CD4-positive, alpha-beta T cell (primary cell): ENCODE measurements around the gene KRT83. TPM values are rescaled to one million over a fixed set of nuclear protein-coding genes. Genes with fewer than 3 reads are reported as not detected.

Experiments
- ATAC-seq: fragments of 200-7000 bp; cut with Tn5 transposase; one replicate; pipeline ENCODE4 v1.10.0; 2022; ENCODE audit warnings: mild to moderate bottlenecking; ENCODE audit not compliant: poor library complexity
- CTCF ChIA-PET: fragments of 350-600 bp; sonication (Branson Sonifier 250); formaldehyde crosslinking; loops from one replicate; lab custom pipeline; 2021; ENCODE audit warnings: antibody characterized with exemption, inconsistent platforms; lab: Charles Lee
- POLR2A ChIA-PET: fragments of 350-600 bp; sonication (Branson Sonifier 250); formaldehyde crosslinking; loops from one replicate; lab custom pipeline; 2021; ENCODE audit warnings: antibody characterized with exemption, inconsistent platforms; lab: Charles Lee
- DNase-seq, 14 experiments: peaks; one replicate each; pipeline ENCODE4 v3.0.0-alpha.2; 2013 to 2020; ENCODE audit warnings: mixed read lengths in 2 of 14
- H3K27ac ChIP-seq, 2 donors: one replicate each; pipeline versions ENCODE4 v1.5.1 to v1.7.0; 2013; ENCODE audit warnings: low read length in 2 of 2, low read depth in 1 of 2, mild to moderate bottlenecking in 1 of 2
- H3K27me3 ChIP-seq, 2 experiments: 1 replicate in 1 of 2; 2 replicates in 1 of 2; pipeline versions ENCODE4 v1.6.1 to v1.7.0; 2013; ENCODE audit warnings: low read length in 2 of 2, control low read depth in 1 of 2, mild to moderate bottlenecking in 1 of 2, moderate library complexity in 1 of 2; ENCODE audit not compliant: insufficient read depth in 2 of 2, control insufficient read depth in 1 of 2
- H3K36me3 ChIP-seq: one replicate; pipeline ENCODE4 v1.6.1; 2013; ENCODE audit warnings: low read length, control low read depth; ENCODE audit not compliant: insufficient read depth
- H3K4me1 ChIP-seq: one replicate; pipeline ENCODE4 v1.6.1; 2013; ENCODE audit warnings: low read length, control low read depth; ENCODE audit not compliant: insufficient read depth
- H3K4me3 ChIP-seq: one replicate; pipeline ENCODE4 v1.5.1; 2013; ENCODE audit warnings: mild to moderate bottlenecking, low read length, moderate library complexity
- H3K9me3 ChIP-seq, 2 experiments: 1 replicate in 1 of 2; 2 replicates in 1 of 2; pipeline versions ENCODE4 v1.6.1 to v1.7.0; 2013; ENCODE audit warnings: low read length in 2 of 2, mild to moderate bottlenecking in 2 of 2, control low read depth in 1 of 2, moderate library complexity in 1 of 2; ENCODE audit not compliant: control insufficient read depth in 1 of 2, insufficient read depth in 1 of 2
- H3K27ac Mint-ChIP-seq: one replicate; pipeline ENCODE4 v1.8.0; 2020; ENCODE audit warnings: mixed read lengths
- H3K27me3 Mint-ChIP-seq: one replicate; pipeline ENCODE4 v1.8.0; 2021; ENCODE audit warnings: mixed read lengths
- H3K36me3 Mint-ChIP-seq: one replicate; pipeline ENCODE4 v1.8.0; 2021; ENCODE audit warnings: low read depth, mixed read lengths
- H3K4me1 Mint-ChIP-seq: one replicate; pipeline ENCODE4 v1.8.0; 2021; ENCODE audit warnings: low read depth, mixed read lengths
- H3K4me3 Mint-ChIP-seq: one replicate; pipeline ENCODE4 v1.8.0; 2020; ENCODE audit warnings: mild to moderate bottlenecking, mixed read lengths
- H3K9me3 Mint-ChIP-seq: one replicate; pipeline ENCODE4 v1.8.0; 2020; ENCODE audit warnings: mixed read lengths
- CTCF ChIP-seq: fragments of 200-600 bp; IDR thresholded peaks from one replicate; pipeline ENCODE4 v1.8.0; 2022; ENCODE audit warnings: antibody characterized with exemption, mild to moderate bottlenecking
- intact Hi-C, 2 experiments: fragments of 100-400 bp; cut with DNase I in 1 of 2; cut with micrococcal nuclease in 1 of 2; formaldehyde crosslinking; loops; one replicate each; pipeline versions ENCODE4 v1.15.1 to v1.9.0; 2023 to 2025; cut with DNase I, micrococcal nuclease
- total RNA-seq, 174 experiments: library from RNA in 2 of 174; stranded (reverse) in 2 of 174; gene quantifications; one replicate each; pipeline ENCODE4 v1.2.3 and lab custom pipeline; 2021 to 2026

The KRT83 gene
- total RNA-seq, 2 experiments from 2014 or later = not detected

GRCh38 chr12:52368508-52368907 is 47.3 kb upstream of the KRT83 start:
- ChIA-PET POLR2A (no interaction called here), CTCF (no interaction called here)
- no peaks in the 10 kb centered on the region for H3K4me1 ChIP-seq
- H3K27ac ChIP-seq = no peak overlapping the region
- H3K9me3 ChIP-seq = no peaks in the 10 kb centered on the region
- no peaks in the 10 kb centered on the region for H3K4me1 Mint-ChIP-seq
- H3K27me3 ChIP-seq = peaks cover 0 to 4% of the 10 kb centered on the region in 2 experiments
- no peak overlapping the region for H3K4me3 Mint-ChIP-seq
- ATAC-seq (no peak), DNase-seq (no peak)
- H3K36me3 ChIP-seq = no peaks in the 10 kb centered on the region
- peaks cover 22% of the 10 kb centered on the region for H3K27me3 Mint-ChIP-seq
- intact Hi-C loops = no loop called here
- no peaks in the 10 kb centered on the region for H3K9me3 Mint-ChIP-seq
- H3K36me3 Mint-ChIP-seq = no peaks in the 10 kb centered on the region
- no peak overlapping the region for H3K4me3 ChIP-seq
- TF ChIP-seq CTCF = no peak
- no peak overlapping the region for H3K27ac Mint-ChIP-seq

GRCh38 chr12:52367876-52368275 is 46.7 kb upstream of the KRT83 start:
- H3K9me3 Mint-ChIP-seq = no peaks in the 10 kb centered on the region
- H3K9me3 ChIP-seq = no peaks in the 10 kb centered on the region
- no peak for TF ChIP-seq CTCF
- no peak overlapping the region for H3K27ac Mint-ChIP-seq
- H3K36me3 Mint-ChIP-seq = no peaks in the 10 kb centered on the region
- H3K4me3 Mint-ChIP-seq = no peak overlapping the region
- H3K36me3 ChIP-seq = no peaks in the 10 kb centered on the region
- H3K4me1 Mint-ChIP-seq = no peaks in the 10 kb centered on the region
- H3K27me3 Mint-ChIP-seq = peaks cover 22% of the 10 kb centered on the region
- H3K27ac ChIP-seq = no peak overlapping the region
- DNase-seq = no peak
- peaks cover 0 to 4% of the 10 kb centered on the region in 2 experiments for H3K27me3 ChIP-seq
- no peaks in the 10 kb centered on the region for H3K4me1 ChIP-seq
- intact Hi-C loops = no loop called here
- no peak overlapping the region for H3K4me3 ChIP-seq
- ChIA-PET CTCF (no interaction called here), POLR2A (no interaction called here)
- no peak for ATAC-seq

DNA sequence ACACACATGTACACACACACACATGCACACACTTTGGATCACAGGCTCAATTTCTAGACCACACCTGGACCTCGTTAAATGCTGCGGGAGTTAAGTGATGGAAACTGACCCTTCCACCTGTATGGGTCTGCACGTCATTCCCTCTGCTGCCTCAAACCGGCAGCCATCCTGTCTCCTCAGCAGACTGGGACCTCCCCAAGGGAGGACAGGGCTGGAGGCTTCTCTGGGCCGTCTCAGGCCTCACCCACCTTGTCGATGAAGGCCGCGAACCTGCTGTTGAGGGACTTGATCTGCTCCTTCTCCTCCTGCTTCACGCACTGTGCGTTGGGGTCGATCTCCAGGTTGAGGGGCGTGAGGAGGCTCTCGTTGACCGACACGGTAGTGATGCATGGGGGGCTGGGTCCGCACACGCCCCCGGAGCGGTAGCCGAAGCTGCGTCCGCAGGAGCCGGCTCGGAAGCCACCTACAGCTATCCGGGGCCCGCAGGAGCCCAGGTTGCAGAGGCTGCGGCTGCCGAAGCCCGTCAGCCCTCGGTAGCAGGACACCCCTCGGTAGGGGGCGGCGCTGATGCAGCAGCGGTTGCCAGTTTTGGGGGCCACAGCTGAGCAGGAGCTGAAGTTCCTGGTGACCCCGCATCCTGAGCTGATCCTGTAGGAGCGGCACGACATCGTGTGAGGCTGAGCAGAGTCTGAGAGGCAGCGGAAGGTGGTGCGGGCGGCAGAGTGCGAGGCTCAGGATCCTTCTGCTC is 45.7 kb upstream of the KRT83 start, which contains the start of gene KRT85:
Gene KRT85 (minus strand): TSS at position 744 of the 748 bp plus-strand sequence. CDS start 76 bp downstream, at position 668.
- Mint-ChIP-seq H3K27ac (no peak within 1 kb of the TSS), H3K4me3 (no peak within 1 kb of the TSS), H3K36me3 (no peaks in the 10 kb centered on the region), H3K9me3 (no peaks in the 10 kb centered on the region), H3K27me3 (peaks cover 22% of the 10 kb centered on the region), H3K4me1 (no peaks in the 10 kb centered on the region)
- Histone ChIP-seq H3K36me3 (no peaks in the 10 kb centered on the region), H3K27ac (no peak within 1 kb of the TSS), H3K4me3 (no peak within 1 kb of the TSS), H3K9me3 (no peaks in the 10 kb centered on the region), H3K4me1 (no peaks in the 10 kb centered on the region), H3K27me3 (peaks cover 0 to 4% of the 10 kb centered on the region in 2 experiments)
- no peak for TF ChIP-seq CTCF
- ChIA-PET CTCF (no interaction called here), POLR2A (no interaction called here)
- ATAC-seq (no peak), DNase-seq (no peak)
- intact Hi-C loops = no loop called here
